K562 (cell line): ENCODE data around the gene SPATC1L. TPM values are rescaled to one million over a fixed set of nuclear protein-coding genes. Genes with fewer than 3 reads are reported as not detected.

Experiments used
- ASH1L ChIP-seq: fragments of 450-650 bp; IDR thresholded peaks from 2 replicates; pipeline ENCODE4 v1.6.1; 2018; ENCODE audit warnings: borderline replicate concordance, mild to moderate bottlenecking, low read depth; ENCODE audit not compliant: partially characterized antibody
- ATF7 ChIP-seq: fragments of 450-650 bp; IDR thresholded peaks from 2 replicates; pipeline ENCODE4 v1.7.1; 2014; ENCODE audit warnings: mild to moderate bottlenecking, moderate library complexity
- CEBPZ ChIP-seq: fragments of 150-350 bp; IDR thresholded peaks from 2 replicates; pipeline ENCODE4 v1.6.1; 2014; ENCODE audit warnings: low read depth, mild to moderate bottlenecking, low read length, borderline replicate concordance
- CLOCK ChIP-seq: fragments of 250-450 bp; sonication (Bioruptor Pico); IDR thresholded peaks from 2 replicates; pipeline ENCODE4 v1.4.0; 2020; ENCODE audit warnings: mild to moderate bottlenecking, moderate library complexity, borderline replicate concordance
- CXXC5 ChIP-seq: fragments of 250-450 bp; sonication (Bioruptor Pico); IDR thresholded peaks from 2 replicates; pipeline ENCODE4 v1.8.0; 2022; ENCODE audit warnings: inconsistent platforms, mild to moderate bottlenecking, moderate library complexity
- E2F4 ChIP-seq: sonication (generic); formaldehyde crosslinking; IDR thresholded peaks from 2 replicates; pipeline ENCODE4 v1.8.0; 2022; ENCODE audit warnings: mild to moderate bottlenecking, low read depth, missing genetic modification reagents
- HBP1 ChIP-seq: fragments of 450-650 bp; formaldehyde crosslinking; IDR thresholded peaks from 2 replicates; pipeline ENCODE4 v1.4.0; 2022; ENCODE audit warnings: missing genetic modification characterization
- NBN ChIP-seq: fragments of 450-650 bp; IDR thresholded peaks from 2 replicates; pipeline ENCODE4 v1.6.1; 2016; ENCODE audit warnings: low read depth, mild to moderate bottlenecking
- RBM17 ChIP-seq: fragments of 200-400 bp; formaldehyde crosslinking; IDR thresholded peaks from 2 replicates; pipeline ENCODE4 v1.6.1; 2017; ENCODE audit warnings: low read depth, mild to moderate bottlenecking, low read length, borderline replicate concordance
- RBM22 ChIP-seq: fragments of 200-400 bp; formaldehyde crosslinking; IDR thresholded peaks from 2 replicates; pipeline ENCODE4 v1.6.1; 2018; ENCODE audit warnings: low read length, low read depth; ENCODE audit not compliant: poor library complexity, severe bottlenecking
- RCOR1 ChIP-seq, 2 experiments: IDR thresholded peaks; 2 replicates each; pipeline ENCODE4 v1.6.1; 2012; ENCODE audit warnings: low read depth in 2 of 2, low read length in 2 of 2, borderline replicate concordance in 1 of 2, improper control_type of control experiment in 1 of 2
- SAFB ChIP-seq: fragments of 200-400 bp; formaldehyde crosslinking; IDR thresholded peaks from 2 replicates; pipeline ENCODE4 v1.6.1; 2017; ENCODE audit warnings: low read depth, low read length, borderline replicate concordance
- SP2 ChIP-seq: IDR thresholded peaks from 2 replicates; pipeline ENCODE4 v1.6.1; 2011; ENCODE audit warnings: mild to moderate bottlenecking, low read depth, low read length, moderate library complexity; ENCODE audit not compliant: poor library complexity, severe bottlenecking; ENCODE audit errors: extremely low read depth
- TAL1 ChIP-seq: fragments of 450-650 bp; IDR thresholded peaks from 2 replicates; pipeline ENCODE4 v1.6.1; 2016; ENCODE audit warnings: mild to moderate bottlenecking
- TFAP4 ChIP-seq: sonication (generic); formaldehyde crosslinking; IDR thresholded peaks from 2 replicates; pipeline ENCODE4 v1.8.0; 2022; ENCODE audit warnings: missing genetic modification reagents, mild to moderate bottlenecking, moderate library complexity, borderline replicate concordance
- TRIM25 ChIP-seq: fragments of 450-650 bp; IDR thresholded peaks from 2 replicates; pipeline ENCODE4 v1.7.0; 2016; ENCODE audit warnings: borderline replicate concordance
- polyA plus RNA-seq, 8 experiments: library from polyadenylated mRNA; depleted of rRNA in 4 of 8; stranded (reverse) in 5 of 8; unstranded in 3 of 8; fragments of >200 nt; fragmentation: Nextera tagmentation in 2 of 8; fragmentation: Illumina TruSeq in 1 of 8; extraction: Ambion mirVana in 2 of 8; extraction: Trizol in 1 of 8; gene quantifications; 2 replicates each; pipeline versions ENCODE4 v1.2.1 to v1.2.3, GENCODE V29; 2011 to 2014; ENCODE audit warnings: inconsistent platforms in 1 of 8, missing spikeins in 1 of 8
- total RNA-seq, 7 experiments: library from RNA; depleted of rRNA in 6 of 7; stranded (reverse); fragments of >200 nt in 6 of 7; fragmentation: Illumina TruSeq in 2 of 7; extraction: Trizol in 2 of 7; gene quantifications; 2 replicates each; pipeline versions ENCODE4 v1.2.1 to v1.2.3, GENCODE V29; 2011 to 2021; ENCODE audit warnings: low replicate concordance in 1 of 7

Gene SPATC1L
- total and polyA plus RNA-seq, 9 of the 15 experiments (the other 6 are each of a cell fraction or from before 2014, with no cell fraction given) = 0.14 to 121 (median 34.0) TPM; not detected in 1

GRCh38 chr21:46185716-46186115, 1.5 kb upstream of the SPATC1L start (continued):
- TF ChIP-seq CEBPZ = no peak
- no peak for TF ChIP-seq E2F4 (CRISPR knock-in tag)
- no peak for TF ChIP-seq TAL1
- no peak for TF ChIP-seq ATF7
- TF ChIP-seq TFAP4 (CRISPR knock-in tag) = no peak
- TF ChIP-seq CXXC5 = no peak
- no peak for TF ChIP-seq ASH1L
- TF ChIP-seq TRIM25 = no peak
- TF ChIP-seq CLOCK = no peak
- TF ChIP-seq SAFB = no peak
- no peak for TF ChIP-seq RBM17
- no peak for TF ChIP-seq SP2
- no peak for TF ChIP-seq RBM22
- 0 out of 2 replicates have a peak, but pooled peaks have one; percentile 4 for TF ChIP-seq HBP1 (CRISPR knock-in tag)
- TF ChIP-seq NBN = 0 out of 2 replicates have a peak, but pooled peaks have one; percentile 7
- no peak for TF ChIP-seq RCOR1 (IDR thresholded peaks at IDR 0.05; ENCODE audit: borderline replicate concordance in 1 of 2, low read depth in 2 of 2, low read length in 2 of 2)
